GM18505 (cell line): ENCODE measurements around the gene ANO10.
"Not testable (repeated sequence)": the region's sequence is repeated elsewhere in the genome, so short reads cannot be mapped to it uniquely, and the experiment has no call there.

Experiments used
- ATAC-seq: cut with Tn5 transposase; IDR thresholded peaks from one replicate; pipeline ENCODE4 v1.9.1; 2021; ENCODE audit not compliant: unreplicated experiment
- POLR2A ChIP-seq: IDR thresholded peaks from 4 replicates; pipeline ENCODE4 v1.6.1; 2011; ENCODE audit warnings: borderline replicate concordance; ENCODE audit not compliant: insufficient read depth, insufficient read length; ENCODE audit errors: extremely low read depth

ANO10 gene, protein sequence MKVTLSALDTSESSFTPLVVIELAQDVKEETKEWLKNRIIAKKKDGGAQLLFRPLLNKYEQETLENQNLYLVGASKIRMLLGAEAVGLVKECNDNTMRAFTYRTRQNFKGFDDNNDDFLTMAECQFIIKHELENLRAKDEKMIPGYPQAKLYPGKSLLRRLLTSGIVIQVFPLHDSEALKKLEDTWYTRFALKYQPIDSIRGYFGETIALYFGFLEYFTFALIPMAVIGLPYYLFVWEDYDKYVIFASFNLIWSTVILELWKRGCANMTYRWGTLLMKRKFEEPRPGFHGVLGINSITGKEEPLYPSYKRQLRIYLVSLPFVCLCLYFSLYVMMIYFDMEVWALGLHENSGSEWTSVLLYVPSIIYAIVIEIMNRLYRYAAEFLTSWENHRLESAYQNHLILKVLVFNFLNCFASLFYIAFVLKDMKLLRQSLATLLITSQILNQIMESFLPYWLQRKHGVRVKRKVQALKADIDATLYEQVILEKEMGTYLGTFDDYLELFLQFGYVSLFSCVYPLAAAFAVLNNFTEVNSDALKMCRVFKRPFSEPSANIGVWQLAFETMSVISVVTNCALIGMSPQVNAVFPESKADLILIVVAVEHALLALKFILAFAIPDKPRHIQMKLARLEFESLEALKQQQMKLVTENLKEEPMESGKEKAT

GRCh38 chr3:43621656-43622432, at the start of gene ANO10:
TSS of gene ANO10 (minus strand) at chr3:43622011. CDS start at chr3:43605852, 16,159 bp downstream.
- TF ChIP-seq POLR2A: peak; percentile 40
- ATAC-seq: peak; percentile 88

DNA sequence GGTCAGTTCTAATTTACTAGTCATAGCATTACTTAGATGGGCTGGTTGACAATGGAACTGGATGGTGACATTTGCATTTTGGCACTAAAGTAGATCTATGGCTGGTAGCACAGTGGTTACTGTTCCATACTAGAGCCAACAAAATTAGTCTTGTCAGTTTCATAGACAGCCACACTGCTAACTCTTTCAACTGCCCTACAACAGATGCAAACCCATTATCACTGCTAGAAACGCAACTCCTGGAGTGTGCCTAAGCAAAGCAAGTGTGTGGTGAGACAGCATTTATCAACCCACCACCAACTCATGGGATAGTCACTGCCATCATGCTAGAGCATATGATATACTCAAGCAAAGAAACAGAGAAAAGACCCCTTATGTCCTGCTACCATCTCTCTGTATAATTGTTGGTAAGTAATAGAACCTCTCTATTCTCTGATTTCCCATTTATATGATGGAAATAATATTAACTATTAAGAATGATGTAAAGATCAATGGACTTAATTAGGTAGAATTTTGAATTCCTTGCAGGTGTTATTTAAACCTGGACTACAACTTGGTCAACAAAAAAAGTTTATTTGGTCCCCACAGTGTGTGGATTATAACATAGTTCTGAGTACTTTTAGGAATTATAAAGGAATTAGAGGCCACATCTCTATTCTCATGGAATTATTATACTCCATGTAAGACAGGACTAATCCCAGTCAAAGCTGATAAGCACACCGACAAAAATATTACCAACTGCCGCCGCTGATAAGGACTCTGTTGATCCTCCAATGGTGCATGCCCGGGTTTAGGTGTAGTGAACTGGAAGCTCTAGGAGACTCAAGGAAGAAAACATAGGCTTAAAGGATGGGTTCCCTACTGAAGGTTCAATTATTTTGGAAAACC, 49.1 kb upstream of the ANO10 start:
- ATAC-seq: no peak

DNA sequence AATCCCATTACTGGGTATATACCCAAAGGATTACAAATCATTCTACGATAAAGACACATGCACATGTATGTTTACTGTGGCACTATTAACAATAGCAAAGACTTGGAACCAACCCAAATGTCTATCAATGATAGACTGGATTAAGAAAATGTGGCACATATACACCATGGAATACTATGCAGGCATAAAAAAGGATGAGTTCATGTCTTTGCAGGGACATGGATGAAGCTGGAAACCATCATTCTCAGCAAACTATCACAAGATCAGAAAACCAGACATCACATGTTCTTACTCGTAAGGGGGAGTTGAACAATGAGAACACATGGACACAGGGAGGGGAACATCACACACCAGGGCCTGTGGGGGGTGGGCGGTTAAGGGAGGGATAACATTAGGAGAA, 43.2 kb upstream of the ANO10 start:
- not testable (repeated sequence) for ATAC-seq

More for the DNA sequence above, 49.1 kb upstream of the ANO10 start:
- no peak for TF ChIP-seq POLR2A

DNA sequence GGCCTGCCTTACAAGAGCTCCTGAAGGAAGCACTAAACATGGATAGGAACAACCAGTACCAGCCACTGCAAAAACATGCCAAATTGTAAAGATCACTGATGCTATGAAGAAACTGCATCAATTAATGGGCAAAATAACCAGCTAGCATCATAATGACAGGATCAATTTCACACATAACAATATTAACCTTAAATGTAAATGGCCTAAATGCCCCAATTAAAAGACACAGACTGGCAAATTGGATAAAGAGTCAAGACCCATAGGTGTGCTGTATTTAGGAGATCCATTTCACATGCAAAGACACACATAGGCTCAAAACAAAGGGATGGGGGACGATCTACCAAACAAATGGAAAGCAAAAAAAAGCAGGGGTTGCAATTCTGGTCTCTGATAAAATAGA, 39.6 kb upstream of the ANO10 start:
- not testable (repeated sequence) for ATAC-seq

- ATAC-seq: no peak
- TF ChIP-seq POLR2A: no peak
Measured at GRCh38 chr3:43659250-43659880, 37.6 kb upstream of the ANO10 start.

- ATAC-seq: not testable (repeated sequence)
Measured at GRCh38 chr3:43656390-43656789, 34.6 kb upstream of the ANO10 start.

DNA sequence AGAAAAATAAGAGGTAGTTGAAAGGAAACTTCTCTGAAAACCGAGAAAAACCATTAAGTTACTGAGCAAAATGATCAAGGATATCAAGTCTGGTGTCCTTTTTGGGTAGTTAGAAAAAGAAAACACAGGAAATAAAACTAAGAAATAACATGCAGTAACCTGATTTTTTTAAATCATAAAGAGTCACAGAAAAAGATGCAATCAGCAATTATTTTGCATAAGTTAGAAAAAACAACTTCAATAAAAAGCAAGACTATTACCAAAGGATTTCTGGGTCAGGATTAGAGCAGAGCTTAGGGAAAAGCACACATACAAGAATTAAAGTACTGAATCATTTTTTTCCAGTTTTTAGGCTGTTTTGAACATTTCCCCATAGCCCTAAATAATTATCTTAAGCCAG, 28.5 kb upstream of the ANO10 start:
- no peak for ATAC-seq
- no peak for TF ChIP-seq POLR2A

DNA sequence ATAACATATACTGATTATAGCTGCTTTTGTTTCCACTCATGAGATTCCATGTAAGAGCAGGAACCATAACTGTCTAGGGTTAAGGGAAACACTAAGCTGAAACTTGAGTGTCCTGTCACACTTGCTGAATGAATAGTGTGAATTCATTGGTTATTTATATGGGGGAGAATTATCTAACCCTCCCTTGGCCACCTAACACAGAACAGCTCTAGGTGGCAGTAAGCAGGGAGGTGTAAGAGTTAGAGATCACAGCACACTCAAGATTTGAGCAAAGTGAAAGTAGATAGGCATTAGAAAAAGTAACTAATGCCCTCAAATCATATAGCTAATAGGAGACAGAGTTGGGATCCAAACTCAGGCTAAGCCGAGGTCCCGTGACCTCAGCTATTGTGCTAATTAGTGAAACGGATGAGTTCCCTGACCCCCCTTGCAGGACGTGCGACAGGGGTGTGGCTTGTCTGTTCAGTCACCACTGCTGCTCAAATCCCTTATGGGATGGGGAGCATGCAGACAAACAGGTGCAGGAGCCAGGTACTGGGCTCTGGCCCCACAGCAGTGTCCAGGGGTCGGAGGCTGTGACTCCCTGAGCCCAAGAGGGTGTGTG, 27.7 kb upstream of the ANO10 start:
- TF ChIP-seq POLR2A: no peak
- no peak for ATAC-seq

- TF ChIP-seq POLR2A: no peak
Measured at GRCh38 chr3:43648957-43649356, 27.1 kb upstream of the ANO10 start.

GRCh38 chr3:43647331-43648166, 25.7 kb upstream of the ANO10 start:
- TF ChIP-seq POLR2A: no peak
- ATAC-seq: no peak

More at GRCh38 chr3:43648957-43649356, 27.1 kb upstream of the ANO10 start:
- no peak for ATAC-seq

DNA sequence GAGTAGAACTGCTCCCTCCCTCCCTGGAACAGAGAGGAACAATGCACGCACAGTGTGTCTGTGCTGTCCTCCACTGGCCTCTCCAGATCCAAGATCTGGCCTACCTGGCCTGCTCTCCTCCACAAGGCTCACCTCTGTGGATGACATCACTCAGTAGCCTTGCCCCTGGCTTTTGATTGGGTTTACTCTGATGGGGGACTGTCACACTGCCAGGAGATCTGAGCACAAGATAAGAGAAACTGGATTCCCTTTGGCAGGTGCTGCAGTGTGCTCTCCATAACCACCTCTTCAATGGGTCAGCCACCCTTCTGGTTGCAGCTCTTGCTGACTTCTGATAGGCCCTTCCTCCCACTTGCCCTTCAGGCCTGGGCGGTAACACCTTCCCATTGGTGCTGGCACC, 22.6 kb upstream of the ANO10 start:
- ATAC-seq: no peak
- TF ChIP-seq POLR2A: no peak
